GM12878 (cell line): ENCODE measurements around the gene GSTM4.

Experiments used
- NFYB ChIP-seq: IDR thresholded peaks from 2 replicates; pipeline ENCODE4 v1.6.1; 2011; ENCODE audit warnings: low read depth, mild to moderate bottlenecking, low read length, improper control_type of control experiment, moderate library complexity; ENCODE audit not compliant: insufficient read depth
- NRF1 ChIP-seq: conservative IDR thresholded peaks from 2 replicates; pipeline ENCODE4 v1.6.1; 2011; ENCODE audit warnings: mild to moderate bottlenecking, low read depth, low read length, improper control_type of control experiment
- POLR2A ChIP-seq: IDR thresholded peaks from 2 replicates; pipeline ENCODE4 v1.6.1; 2011; ENCODE audit warnings: low read depth, mild to moderate bottlenecking, low read length
- SMARCA5 ChIP-seq: fragments of 450-650 bp; IDR thresholded peaks from 2 replicates; pipeline ENCODE4 v1.6.1; 2017; ENCODE audit warnings: mild to moderate bottlenecking
- TF ChIP-seq, protein P1 (sequence below), 3 experiments: IDR thresholded peaks in 2 of 3; conservative IDR thresholded peaks in 1 of 3; 2 replicates each; pipeline ENCODE4 v1.5.1; 2011; ENCODE audit warnings: low read depth in 3 of 3, low read length in 3 of 3, mild to moderate bottlenecking in 3 of 3, control low read depth in 2 of 3, moderate library complexity in 2 of 3, inconsistent platforms in 1 of 3, mixed read lengths in 1 of 3; ENCODE audit not compliant: control insufficient read depth in 2 of 3, insufficient read depth in 1 of 3; ENCODE audit errors: extremely low read depth in 1 of 3

DNA sequence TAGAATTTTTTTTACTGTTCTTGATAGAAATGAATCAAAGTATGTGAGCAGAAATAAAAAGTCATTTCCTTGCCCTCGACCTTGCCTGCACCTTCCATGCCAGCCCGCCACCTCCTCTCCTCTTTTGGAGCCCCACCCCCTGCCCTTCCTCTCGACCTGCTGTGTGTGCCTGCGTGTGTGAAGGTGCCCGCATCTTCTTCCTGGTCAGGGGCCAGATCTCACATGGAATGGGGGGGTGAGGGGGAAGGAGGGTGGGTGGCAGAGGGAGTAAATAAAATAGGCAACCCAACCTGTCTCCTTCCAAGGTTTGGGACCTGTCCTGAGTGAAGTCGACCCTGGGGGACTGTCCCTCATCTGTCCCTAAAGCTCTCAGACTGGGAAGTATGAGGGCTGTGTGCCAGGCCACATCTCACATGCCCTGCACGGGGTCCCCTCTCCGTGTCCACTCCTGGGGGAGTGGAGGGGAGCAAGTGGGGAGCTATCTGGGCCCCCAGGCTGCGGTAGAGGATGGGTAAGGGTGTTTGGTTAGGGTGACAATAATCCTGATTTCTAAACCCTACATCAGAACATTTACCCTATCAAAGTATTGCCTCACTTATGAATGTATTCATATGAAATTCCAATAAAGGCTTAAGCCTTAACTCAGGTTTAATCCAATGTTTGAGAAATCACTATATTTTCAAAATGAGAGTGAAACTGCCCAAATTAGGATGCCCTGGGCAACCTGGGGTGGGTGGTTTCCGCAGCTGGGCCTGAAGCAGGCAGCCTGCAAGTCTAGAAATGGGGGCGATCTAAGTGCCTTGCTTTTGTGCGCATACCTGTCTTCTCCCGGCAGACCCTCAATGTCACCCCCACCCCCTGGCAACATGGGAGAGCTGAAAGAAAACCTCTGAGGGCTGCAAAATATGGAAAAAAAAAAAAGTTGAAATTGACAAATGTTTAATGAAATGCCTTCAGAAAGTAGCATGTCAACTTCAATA lies 20.8 kb upstream of the GSTM4 start:
- TF ChIP-seq NRF1: no peak
- TF ChIP-seq NFYB: no peak
- no peak for TF ChIP-seq POLR2A
- no peak for TF ChIP-seq SMARCA5
- TF ChIP-seq, protein P1, sequence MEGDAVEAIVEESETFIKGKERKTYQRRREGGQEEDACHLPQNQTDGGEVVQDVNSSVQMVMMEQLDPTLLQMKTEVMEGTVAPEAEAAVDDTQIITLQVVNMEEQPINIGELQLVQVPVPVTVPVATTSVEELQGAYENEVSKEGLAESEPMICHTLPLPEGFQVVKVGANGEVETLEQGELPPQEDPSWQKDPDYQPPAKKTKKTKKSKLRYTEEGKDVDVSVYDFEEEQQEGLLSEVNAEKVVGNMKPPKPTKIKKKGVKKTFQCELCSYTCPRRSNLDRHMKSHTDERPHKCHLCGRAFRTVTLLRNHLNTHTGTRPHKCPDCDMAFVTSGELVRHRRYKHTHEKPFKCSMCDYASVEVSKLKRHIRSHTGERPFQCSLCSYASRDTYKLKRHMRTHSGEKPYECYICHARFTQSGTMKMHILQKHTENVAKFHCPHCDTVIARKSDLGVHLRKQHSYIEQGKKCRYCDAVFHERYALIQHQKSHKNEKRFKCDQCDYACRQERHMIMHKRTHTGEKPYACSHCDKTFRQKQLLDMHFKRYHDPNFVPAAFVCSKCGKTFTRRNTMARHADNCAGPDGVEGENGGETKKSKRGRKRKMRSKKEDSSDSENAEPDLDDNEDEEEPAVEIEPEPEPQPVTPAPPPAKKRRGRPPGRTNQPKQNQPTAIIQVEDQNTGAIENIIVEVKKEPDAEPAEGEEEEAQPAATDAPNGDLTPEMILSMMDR (IDR thresholded peaks at IDR 0.05 in 2 of 3, conservative IDR thresholded peaks at IDR 0.05 in 1 of 3; ENCODE audit: control insufficient read depth in 2 of 3, extremely low read depth in 1 of 3, insufficient read depth in 1 of 3, low read depth in 3 of 3, low read length in 3 of 3): no peak
